IPS-NIHi7 (cell line): ENCODE results near the gene TTC9B.
A peak's percentile ranks its signal among the peaks of the same experiment; 100 is the strongest.

ENCODE experiments used
- DNase-seq: peaks from one replicate; pipeline ENCODE4 v3.0.0; 2012; ENCODE audit warnings: mixed read lengths; ENCODE audit errors: extremely low spot score

TTC9B gene

DNA sequence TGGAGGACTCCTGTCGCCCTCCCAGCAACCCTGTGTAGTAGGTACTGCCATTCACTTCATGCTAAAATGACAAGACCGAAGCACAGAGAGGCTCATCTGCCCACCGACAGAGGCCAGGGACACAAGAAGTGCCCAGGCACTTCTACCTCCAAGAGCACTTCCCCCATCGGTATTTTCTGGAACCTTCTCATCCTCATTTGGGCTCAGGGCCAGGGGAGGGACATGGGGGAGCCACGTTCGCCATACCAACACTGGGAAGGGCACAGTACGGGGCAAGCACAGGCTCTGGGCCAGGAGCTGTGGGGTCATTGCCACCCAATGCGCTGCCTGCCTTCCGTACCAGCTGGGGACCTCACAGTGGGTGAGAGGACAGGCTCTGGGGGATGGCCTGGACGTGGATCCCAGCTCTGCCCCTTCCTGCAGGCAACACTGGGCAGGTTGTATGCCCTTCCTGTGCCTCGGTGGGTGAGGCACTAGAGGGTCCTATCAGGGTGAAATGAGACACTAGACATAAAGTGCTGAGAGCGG is 29.6 kb upstream of the TTC9B start:
- DNase-seq = no peak

DNA sequence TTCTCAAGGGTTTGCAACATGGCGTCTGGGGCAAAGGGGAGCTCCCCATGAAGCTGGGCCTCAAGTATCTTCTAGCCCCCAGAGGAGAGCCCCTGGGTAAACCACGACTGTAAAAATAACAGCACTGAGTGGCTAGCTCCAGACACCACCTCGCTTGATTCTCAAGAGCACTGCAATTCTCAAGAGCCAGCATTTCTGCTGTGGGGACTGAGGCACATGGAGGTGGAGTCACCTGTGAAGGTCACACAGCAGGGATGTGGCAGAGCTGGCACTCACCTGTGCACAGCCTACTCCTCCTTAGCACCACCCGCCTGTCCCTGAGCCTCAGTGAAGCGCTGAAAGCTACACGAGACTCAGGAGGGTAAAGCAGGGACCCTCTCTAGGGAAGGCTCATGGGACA is 29.0 kb upstream of the TTC9B start:
- DNase-seq = no peak

DNA sequence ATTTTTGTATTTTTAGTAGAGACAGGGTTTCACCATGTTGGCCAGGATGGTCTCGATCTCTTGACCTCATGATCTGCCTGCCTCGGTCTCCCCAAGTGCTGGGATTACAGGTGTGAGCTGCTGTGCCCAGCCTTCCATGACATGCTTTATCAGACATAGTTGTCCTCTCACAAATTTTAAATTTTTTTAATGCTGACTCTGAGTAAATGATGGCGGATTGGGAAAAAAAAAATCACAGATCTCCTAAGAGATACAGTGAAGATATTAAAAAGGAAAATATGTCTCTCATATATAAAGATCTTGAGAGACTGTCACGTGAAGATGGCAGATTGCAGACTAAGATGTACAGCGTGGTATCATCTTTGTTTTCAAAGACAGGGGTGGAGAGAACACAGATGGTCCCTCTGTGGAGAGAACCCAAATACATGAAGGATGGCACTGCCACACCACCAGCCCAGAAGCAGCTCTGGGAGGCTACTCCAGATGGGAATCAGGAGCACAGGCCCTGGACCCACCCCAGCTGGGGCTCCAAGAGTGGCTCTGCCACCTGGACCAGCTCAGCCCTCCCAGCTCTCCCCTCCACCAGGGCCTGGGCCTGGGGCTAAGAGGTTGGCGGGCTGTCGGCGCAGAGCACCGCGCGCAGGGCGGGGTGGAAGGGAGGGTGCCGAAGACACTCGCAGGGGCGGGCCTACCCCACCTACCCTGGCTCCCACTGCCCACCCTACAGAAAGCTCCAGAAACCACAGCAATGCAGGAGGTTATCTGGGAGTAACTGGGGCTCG is 28.3 kb upstream of the TTC9B start:
- no peak for DNase-seq

DNA sequence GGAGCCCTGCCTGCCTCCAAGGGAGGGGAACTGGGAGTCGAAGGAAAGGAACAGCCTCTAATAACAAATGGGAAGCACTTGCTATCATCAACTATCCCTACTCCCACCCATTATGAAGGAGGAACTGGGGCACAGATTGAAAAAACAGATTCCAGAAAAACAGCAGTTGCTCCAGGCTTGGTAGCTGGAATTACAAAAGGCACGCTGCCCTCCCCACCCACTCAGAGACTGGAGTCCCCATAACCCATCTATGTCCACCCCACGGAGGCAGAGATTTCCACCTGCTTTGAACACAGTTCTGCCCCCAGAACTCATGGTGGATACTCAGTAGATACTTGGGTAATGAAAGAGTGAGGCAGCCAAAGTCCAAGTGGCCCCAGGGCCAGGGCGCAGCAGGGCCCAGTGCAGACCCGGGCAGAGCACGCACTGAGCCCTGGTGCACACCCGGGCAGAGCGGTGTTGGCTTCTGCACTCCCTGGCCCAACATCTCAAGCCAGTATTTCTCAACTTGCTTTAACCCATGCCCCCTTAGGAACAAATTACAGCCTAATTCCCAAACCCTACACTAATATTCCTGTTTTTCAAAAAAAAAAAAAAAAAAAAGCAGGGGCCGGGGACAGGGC is 27.4 kb upstream of the TTC9B start:
- DNase-seq = no peak

DNA sequence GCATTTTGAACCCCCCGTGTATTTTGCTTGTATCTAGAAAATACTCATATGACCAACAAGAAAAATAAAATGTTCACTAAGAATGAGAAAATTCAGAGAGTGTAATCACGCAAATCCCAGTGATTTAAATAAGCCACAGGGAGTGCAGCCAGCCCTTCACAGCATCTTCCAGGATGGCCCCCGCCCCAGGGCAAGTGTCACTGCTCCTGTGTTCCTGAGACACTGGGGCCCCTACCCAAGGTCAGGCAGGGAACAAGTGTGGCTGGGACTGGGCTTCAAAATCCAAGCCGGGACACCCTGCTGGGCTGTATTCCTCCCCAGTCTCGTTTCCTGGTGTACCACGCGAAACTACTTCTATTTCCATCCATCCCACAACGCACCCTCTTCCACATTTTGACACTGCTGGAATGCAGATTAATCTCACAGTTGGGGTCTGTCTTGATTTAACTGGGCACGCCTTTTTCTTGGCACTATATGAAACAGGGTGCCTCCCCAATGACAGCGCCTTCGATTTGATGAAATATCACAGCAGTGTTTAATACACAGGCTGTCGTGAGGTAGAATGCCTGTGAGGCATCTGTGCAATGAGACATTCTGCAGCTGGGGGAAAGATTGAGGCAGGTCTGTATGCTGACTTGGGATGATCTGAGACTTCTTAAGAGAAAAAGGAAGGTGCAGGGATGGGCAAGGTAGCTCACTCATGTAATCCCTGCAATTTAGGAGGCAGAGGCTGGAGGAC is 26.6 kb upstream of the TTC9B start:
- no peak for DNase-seq

DNA sequence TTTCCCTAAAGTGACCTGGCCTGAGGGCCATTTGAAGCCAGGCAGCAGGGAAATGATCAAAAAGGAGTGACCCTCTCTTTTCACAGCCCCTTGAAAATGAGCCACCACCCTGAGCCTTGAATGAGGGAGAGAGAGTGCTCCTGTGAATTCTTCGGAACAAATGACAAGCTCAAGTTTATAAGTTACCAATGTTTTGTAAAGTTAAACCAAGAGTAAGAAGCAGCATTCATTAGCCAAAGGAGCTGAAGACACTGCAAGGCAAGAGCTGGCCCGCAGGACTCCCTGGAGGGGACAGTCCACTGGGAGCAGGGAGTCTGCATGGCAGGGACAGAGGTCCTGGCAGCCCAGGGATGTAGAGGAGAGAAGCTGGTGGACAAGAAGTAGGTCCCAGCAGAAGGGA is 25.0 kb upstream of the TTC9B start:
- DNase-seq = no peak

DNA sequence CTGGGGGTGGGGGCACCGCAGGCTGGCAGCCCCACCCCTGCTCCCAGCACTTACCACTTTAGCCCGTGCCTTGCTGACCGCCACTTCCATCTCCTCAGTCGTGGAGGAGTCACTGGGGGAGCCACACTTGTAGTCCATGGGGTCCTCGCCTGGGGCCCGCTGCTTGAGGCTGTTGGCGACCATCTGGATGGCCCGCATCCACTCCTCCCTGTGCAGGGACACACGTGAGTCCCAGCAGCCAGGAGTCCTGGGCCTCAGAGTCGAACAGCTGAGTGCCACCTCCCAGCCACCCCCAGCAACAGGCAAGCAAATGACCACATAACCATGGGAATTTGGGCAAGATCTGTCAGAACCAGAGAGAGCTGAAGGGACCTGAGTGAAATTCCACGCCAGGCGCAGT is 24.3 kb upstream of the TTC9B start:
- no peak for DNase-seq

DNA sequence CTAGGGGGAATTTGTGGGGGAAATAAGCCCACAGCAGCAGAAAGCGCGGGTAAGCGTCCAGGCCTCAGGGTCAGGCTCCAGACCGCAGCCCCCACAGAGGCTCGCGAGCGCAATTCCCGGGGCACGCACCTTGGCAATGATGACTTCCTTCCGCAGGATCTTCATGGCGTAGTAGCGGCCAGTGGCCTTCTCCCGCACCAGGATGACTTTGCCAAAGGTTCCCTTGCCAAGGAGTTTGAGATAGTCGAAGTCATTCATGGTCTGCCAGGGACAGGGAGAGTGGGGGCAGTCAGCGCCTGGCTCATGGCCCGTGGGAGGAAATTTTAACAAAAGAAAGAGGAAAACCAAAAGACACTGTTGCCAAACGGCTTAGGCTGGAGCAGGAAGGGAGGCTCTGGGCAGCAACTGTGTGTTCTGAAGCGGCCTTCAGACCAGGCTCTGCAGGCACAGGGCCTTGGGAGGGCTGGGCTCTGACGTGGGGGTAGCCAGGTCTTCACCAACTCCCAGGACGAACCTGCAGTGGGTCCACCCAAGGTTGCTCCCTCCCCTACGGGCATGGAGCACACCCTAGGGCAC is 23.7 kb upstream of the TTC9B start:
- no peak for DNase-seq

DNA sequence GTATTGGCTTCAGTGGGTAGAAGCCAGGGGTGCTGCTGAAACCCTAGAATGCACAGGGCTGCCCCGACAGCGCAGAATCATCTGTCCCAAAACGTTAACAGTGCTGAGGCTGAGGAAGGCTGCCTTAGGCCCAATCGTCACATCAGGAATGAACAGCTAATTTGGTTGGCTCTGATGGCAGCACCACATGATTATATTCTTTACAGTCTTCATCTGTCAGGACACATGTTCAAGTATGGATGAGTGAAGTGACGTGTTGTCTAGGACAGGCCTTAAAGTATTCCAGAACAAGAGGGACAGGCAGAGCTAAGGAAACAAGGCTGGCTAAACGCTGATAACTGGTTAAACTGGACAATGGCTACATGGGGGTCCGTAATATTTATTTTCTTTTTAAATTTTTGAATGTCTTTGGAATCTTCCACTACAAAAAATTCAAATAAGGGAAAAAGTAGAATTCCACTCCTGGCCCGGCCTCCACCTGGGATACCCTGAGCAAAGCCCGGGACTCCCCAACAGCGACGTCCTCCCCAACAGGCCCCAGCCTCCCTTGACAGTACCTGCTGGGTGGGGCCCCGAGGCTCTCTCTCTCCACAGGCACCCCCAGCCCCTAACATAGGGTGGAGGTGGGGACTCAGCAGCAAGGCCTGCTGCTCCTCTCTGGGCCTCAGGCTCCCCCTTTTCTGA is 23.1 kb upstream of the TTC9B start:
- no peak for DNase-seq

DNA sequence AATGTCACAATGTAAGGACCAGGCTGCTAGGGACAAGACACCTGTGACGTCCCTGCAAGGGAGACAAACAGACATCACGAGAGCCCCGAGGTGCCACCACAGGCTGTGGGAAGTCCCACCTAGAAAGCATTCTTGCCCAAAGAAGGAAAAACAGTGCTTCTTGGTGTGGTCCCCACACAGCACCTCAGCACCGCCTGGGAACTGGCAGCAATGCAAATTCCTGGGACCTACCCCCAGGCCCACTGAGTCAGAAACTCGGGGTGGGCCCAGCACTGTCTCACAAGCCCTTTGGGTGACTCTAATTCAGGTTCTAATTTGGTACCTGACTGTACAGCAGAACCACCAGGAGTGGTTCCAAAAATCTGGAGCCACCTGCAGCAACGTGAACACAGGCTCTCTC is 22.1 kb upstream of the TTC9B start:
- no peak for DNase-seq

DNA sequence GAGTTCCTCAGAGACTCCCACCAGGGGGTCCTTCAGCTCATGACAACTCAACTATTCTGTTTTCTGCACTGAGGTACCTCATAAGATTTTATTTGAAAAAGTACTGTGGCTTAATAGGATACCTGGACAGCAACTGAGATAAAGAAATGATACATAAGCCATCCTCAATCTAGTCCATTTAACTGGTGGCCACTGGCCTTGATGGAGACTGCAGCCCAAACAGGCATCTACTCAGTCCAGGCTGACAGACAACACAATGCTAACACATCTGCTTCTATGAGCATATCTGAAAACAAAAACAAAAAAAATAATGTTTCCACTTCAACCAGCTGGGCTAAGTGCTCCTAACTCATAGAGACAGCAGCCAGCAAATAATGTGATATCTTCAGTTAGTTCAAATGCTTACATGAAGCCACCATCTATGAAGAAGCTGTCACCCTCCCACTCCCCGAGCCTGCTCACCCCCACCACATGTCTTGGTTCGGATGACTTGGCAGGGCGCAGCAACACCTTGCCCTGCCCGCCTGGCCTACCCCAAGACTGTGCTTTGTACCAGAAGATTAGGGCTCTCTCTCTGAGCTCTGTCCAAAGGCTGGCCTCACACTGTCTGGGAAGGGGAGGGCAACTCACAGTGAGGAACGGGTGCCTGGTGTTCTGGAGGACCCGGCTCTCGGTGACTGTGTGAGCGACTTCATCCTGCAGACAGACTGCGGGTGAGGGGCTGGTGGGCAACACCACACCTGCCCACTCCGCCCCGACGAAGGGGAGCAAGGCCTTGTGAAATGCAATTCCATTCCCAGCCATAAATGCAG is 21.4 kb upstream of the TTC9B start:
- no peak for DNase-seq

DNA sequence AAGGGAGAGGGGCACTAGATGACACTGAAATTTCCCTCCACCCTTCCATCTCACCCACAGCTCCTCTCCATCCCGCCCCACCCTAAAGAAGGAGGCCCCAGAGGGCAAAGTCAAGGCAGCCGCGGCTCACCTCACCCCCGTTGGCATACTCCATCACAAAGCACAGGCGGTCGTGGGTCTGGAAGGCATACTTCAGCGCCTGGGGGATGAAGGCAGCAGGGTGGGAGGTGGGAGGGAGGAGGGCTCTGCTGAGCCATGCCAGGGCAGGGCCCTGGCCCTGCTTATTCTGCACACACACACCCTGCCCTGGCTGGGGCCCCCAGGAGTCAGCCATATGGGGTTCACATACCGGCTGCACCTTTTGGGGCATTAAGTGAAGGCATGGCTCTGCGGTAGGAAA is 20.6 kb upstream of the TTC9B start:
- DNase-seq = no peak

DNA sequence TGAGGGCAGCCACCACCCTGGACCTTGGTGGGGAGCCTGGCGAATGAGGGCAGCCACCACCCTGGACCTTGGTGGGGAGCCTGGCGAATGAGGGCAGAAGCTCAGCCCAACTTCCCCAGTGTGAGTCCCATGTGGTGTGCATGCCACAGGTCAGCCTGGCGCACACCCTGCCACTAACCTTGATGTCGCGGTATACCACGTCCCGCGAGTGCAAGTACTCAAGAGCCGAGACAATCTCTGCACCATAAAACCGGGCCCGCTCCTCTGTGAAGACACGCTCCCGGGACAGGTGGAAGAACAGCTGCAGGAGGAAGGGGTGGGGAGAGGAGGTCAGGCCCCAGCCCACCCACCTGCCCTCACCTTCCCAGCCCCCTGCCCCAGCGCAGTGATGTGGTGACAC is 19.6 kb upstream of the TTC9B start:
- DNase-seq = no peak

DNA sequence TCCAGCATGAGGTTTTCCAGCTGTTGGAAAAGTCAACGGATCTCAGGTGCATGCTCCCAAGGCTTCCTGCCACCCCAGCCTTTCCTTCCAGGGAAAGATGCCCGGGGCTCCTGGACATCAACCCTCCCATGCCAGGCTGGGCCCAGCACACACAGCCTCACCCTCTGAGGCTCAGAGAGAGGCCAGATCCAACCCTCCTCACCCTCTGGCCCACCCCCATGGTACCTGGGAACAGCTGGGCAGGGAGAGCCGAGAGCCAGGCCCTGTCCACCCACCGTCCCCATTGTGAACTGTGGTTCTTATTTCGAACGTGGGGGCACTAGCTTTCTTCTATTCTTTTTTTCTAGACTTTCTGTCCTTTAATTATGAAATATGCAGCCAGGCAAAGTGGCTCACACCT is 18.2 kb upstream of the TTC9B start:
- no peak for DNase-seq

DNA sequence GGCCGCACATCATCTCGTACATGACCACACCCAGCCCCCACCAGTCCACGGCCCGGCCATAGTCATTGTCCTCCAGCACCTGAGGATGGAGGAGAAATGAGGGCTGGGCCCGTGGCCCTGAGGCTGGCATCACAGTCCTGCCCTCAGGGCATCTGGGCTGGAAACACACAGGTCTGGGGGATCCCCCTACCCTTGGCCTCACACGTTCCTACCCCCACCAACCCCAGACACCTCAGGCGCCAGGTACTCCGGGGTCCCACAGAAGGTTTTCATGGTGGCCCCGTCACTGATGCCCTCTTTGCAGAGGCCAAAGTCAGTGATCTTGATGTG is 17.8 kb upstream of the TTC9B start:
- no peak for DNase-seq

DNA sequence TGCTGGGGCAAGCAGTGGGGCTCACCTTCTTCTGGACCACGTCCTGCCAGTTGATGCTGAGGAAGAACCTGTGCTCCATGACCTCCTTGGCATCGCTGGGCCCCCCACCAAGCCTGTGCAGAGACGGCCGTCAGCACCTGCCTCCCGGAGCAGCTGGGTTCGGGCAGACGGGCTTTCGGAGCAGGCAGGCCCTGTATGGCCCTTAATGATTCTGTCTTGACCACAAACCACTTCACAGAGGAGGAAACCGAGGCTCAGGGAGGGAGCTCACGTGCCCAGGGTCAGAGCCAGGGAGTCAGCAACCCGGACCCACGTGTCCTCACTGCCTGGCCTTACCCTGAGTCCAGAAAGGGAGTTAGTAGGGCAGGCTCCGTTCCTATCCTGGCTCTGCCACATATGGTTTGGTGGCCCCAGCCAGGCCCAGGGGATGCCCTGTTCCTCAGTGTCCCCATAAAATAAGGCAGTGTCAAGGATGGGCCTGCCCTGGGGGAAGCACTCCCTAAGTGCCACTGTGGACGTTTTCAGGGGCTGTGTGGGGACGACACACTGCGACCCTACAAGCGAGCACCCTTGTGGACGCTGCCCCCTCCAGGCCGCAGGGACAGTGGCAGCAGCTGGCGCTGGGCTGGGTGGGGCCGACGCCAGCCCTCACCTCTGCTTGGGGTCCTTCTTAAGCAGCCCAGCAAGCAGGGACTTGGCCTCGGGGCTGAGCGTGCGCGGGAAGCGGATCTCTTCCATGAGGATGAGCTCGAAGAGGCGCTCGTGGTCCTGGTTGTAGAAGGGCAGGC is 17.2 kb upstream of the TTC9B start:
- DNase-seq = peak; percentile 70

DNA sequence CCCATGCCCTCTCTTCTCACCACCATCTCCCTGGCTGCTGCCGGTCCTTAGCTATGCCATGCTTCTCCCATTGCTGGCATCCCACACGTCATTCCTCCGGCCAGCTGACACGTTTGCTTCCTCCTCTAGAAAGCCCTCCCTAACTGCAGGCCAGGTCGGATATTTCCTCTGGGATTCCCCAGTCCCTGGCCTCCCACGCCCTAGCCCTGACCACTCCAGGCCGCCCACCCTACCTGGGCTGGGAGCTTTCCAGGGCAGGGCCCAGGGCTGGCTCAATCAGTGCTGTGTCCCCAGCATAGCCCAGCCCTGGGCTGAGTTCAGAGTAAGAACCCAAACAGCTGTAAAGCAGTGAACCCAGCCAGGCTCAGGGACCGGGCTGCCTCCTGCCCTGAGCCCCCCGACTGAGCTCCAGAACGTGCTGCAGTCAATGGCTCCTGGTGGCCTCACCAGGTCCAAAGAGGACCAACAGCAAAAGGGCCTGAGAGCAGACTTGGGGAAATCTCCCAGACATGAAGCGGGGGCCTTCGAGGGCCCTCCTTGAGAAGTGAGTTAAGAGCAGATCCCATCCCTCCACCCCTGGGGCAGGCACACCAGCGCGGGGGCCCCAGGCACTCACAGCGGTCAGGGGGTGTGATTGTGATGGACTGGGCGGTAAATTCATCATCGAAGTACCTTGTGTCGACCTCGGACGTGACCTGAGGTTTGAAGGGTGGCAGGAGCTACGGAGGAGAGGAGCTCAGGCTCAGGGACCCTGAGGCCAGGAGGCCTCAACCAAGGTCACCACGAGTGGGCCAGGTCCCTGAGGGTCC is 16.4 kb upstream of the TTC9B start:
- no peak for DNase-seq

DNA sequence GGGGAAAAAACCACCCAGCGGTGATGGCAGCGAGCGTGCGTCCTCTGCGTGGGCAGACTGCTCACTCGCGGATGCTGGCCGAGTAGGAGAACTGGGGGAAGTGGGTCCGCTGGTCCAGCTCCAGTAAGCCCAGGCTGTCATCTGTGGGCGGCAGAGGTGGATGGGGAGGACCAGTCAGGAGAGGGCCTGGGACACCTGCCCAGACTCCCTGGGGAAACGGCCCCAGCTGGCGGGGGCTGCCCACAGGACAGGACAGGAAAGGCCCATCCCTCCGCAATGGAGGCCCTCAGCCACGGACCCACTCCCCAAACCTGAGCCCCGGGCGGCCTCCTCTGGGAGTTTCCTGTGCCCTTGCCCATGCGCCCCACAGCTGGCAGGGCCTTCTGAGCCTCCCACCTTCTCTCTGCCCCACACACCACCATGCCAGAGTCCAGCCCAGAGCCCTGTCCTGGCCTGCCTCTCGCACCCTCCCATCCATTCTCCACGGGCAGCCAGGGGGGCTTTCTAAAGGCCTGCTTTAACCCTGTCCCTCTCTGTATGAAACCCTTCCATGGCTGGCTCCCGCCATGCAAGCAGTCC is 15.7 kb upstream of the TTC9B start:
- no peak for DNase-seq
